Measurements from ENCODE around the gene CARD18.

The CARD18 gene, protein sequence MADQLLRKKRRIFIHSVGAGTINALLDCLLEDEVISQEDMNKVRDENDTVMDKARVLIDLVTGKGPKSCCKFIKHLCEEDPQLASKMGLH

DNA sequence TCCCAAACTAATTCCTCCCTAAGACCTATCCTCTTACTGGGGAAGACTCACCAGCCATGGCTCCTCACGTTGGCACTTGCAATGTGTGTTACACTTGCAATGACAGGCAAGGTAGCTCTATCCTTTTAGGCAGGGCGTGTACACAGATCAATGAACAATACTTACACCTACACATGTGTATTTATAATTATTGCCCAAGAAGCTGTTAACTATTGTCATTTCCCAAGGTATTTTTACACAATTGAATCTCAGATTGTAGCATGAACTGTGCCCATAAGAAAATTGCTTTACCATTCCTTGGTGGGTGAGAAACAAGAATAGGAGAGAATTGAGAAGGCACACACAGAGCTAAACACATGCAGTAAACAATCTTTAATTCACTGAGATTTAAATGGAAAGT, at the start of gene CARD18:
Gene CARD18, minus strand, starts transcription at position 101 of the 400 bp plus-strand sequence. Its CDS starts 43 bp downstream, at position 58.
- no peak for DNase-seq

DNA sequence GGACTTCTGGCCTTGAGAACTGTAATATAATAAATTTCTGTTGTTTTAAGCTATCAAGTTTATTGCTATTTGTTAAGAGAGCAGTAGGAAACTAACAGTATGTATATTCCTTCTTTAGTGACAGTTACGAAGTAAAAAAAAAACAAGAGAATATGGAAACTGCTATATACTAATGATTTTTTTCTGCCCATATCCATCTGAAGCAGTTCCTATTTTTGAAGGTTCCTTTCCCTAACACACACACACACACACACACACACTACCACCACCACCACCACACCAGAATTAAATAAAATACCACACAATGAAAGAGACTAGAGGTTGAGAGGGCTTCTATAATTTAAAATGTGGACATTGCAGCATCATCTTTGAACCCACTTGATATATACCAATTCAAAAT, 44.4 kb upstream of the CARD18 start:
- no peak for DNase-seq

DNA sequence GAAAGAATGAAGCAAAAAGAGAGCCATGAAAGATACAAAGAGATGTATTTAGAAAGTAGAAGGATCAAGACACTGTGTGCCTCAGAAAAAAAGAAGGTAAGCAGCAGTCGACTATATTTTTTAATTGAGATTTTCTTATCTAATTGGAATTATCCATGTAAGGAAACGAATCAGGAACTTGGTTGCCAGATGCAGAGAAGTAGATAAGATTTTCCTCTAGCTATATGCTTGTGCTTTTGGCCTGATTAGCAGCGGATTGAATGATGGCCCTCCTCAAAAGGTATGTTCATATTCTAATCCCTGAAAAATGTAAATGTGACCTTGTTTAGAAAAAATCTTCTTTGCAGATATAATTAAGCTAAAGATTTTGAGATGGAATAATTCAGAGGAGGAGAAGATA, 43.9 kb upstream of the CARD18 start:
- DNase-seq = no peak

DNA sequence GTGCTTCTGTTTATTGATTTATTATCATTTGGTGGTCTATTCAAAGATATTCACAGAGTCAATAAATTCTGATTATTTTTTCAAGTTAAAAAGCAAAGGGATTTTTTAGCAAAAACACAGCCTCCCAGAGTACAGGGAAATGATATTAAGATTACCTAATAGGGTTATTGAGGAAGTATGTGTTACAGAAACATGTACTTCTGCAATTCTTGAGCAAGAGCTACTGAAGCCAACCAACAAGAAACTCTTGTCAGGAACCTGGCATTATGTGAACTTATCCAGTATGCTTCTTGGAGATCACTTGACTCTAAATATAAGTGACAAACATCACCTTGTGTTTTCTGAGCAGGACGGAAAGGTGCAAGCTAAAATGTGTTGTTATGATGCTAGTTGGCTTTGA, 42.0 kb upstream of the CARD18 start:
- no peak for DNase-seq

DNA sequence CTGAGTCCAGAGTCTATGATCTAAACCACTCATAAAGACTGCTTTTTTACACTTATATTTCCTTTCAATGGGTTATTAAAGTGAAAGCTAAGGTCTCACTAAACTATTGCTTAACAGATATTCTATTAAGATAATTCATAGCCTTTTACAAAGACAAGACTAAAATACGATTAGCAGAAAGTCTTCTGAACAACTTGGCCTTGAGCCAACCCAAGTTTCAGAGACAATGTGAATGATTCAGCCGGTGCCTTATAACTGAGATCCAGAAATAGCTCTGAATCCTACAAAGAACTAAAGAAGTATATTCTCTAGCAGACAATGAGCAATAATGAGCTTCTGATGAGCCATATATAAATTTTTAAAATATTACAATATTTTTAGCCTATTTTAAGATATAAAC, 41.5 kb upstream of the CARD18 start:
- peak; percentile 10 for DNase-seq

DNA sequence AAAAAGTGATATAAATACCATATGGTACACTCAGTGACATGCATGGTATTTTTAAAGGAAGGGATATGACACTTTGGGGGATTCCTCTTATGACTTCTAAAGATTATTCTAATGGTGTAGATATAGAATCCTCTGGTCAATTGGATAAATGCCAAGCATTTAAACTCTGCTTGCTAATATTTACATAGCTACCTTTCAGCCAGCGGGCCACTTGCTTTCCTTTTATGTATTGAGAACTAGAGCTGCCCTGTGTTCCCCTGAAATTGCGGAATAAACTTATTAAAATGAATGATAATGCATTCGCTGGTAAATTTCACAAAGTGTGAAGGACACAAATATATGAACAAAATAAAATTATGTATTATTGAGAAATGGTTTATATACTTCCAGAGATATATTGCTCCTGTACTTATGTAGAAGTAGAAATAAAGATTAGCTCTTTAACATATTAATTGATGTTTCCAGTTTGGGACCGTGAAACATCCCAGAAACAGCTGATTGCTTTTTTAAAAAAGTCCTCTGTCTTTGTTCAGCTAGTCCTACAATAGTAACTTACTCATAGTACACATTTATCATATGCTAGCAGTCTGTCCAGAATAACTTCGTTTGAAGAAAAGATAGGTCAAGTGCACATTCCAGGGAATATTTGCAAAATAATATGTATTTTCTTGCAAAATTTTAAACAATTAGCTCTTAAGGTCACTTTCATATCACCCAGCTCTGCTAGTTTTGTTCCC, 40.1 kb upstream of the CARD18 start:
- peak; percentile 70 for DNase-seq

DNA sequence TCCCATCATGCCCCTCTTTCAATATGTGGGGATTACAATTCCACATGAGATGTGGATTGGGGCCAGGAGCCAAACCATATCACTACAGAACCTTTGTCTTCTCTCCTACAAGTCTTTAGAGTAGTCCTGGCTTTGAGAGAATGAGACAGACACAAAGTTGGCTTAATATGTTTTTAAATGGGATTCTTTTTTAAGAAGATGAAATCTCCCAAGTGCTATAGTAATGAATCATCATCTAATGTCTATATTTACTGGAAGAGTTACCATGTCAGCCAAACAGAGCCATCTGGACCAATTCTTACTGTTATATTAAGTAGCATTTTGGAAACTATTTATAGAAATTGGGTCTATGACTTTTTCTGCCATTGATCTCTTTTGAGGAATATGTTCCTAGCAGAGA, 38.1 kb upstream of the CARD18 start:
- DNase-seq = no peak

DNA sequence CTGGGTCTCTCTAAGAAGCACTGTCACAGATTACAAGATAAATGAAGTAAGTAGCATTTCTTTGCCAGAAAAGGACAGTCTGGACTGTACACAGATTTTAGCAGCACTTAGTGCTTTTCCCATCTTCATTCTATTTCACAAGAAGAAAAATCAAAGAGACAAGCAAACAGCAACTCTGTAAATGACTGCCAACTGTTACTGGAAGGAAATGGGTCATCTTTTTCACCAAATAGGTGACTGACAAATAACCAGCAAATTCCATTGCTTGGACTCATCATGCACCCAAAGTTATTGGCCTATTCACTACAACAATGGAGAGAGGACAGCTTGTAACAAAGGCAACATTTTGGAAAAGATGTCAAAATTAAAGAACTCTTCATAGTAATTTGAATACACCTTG, 28.9 kb upstream of the CARD18 start:
- DNase-seq = no peak

DNA sequence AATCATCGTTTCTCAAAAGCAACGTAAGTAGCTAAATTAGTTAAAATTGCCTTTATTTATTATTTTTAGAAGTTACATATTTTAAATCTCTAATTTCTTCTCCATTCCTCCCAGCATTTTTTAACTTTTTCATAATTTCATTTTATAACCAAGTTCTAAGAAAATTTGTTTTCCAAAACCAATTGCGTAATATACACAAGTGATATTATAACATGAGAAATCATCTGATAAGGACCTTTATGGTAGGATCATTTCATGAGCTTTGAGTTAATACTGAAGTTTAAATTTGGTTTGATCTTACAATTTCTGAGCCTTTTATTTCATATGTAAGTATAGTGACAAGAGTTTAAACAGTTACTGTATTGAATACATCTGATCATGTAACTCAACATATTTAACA, 27.7 kb upstream of the CARD18 start:
- DNase-seq = no peak

DNA sequence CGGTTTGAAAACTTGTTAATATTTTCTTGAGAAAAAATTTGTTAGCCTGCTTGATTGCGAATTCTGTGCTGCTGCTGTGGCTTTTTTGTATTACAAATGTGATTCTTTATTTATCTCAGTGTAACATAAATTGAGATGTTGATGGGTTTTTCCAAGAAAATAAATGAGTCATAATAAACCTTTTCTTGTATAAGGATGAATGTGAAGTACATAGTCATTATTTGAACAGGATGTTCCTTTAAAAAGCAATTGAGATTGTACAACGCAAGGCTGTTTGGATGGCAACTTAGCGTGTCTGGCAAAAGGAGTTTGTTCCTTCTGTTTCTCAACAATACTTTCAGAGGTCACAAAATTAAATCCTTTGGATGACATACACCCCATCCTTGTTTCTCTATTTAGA, 24.6 kb upstream of the CARD18 start:
- no peak for DNase-seq

DNA sequence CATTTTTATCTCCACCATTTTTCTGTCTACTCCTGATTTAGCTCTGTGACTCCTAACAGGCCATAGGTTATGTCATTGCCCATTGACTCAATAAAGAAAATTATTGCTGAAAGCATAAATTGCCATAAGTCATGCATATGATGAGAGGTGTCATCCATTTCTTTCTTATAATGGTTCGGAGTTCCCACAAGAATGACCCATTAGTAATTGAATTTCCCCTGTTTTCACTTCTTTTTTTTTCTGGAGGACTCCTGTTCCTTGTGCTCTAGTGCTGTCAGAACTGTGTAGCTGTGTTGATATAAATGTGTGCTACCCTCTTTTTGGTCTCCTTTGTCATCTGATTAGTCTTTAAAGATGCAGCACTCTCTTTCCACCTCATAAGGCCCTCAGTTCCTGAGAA, 22.9 kb upstream of the CARD18 start:
- DNase-seq = no peak

DNA sequence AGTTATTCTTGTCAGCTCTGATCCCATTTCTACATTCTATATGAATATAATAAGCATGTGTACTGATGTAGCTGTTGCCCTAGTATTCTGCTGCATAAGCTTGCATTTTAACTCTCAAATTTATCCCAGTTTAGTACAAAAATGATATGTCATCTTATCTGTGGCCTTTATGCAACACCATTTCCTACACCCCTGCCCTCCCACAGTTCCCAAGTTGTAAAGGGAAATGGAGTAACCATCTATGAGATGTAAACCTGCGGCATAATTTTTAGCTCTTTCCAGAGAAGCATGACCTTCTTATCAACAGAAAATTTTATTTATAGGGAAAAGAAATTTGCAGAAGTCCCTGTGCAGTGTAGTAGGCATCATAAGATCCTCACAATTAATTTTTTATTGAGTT, 18.9 kb upstream of the CARD18 start:
- DNase-seq = no peak

DNA sequence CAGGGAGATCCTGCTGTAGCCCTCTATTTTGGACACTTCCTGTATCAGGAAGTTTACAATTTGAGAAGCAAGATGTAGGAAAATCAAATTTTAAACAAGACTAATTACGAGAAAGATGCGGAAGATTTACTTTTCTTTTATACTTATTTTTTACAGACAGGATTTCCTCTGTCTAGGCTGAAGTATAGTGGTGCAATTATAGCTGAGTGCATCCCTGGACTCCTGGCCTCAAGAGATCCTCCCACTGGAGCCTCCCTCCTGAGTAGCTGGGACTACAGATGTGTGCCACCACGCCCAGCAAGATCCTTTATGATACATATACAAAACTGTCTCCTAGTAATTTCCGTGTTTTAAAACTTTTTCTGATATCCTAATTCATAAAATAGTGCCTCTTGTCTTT, 17.2 kb upstream of the CARD18 start:
- no peak for DNase-seq

DNA sequence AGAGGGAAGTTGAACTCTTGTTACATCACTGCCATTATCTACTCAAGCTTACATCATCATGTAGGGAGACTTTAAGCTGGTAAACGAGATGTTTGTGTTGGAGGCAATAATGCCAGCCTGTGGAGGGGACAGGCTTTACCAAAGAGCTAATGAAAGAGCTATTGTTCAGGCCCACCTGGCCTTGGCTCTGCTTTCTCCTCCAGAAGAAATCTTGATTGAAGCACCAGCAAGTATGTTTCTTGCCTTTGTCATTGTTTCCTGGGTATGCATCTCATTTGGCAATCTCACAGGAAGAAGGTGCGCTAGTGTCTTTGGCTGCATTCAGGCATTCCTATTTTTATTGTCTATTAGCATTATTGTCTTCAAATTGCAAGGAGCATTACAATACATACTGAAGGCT, 16.7 kb upstream of the CARD18 start:
- no peak for DNase-seq

DNA sequence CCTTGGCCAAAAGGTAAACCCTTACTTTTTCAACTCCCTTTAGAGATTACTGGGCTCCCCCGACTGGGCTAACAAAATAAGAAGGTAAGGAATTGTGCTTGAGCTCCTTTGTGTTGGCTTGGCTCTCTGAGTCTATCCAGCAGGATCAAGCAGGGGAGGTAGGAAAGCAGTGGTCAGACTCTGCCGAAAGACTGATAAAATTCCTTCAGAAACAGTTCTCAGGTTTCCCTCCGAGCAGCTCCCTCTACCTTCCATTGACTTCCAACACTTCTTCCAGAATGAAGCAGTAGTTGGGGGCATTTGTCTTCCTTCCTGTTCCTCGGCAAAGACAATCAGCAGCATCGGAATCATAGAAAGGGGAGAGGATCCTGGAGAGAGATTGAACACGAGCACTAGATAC, 16.1 kb upstream of the CARD18 start:
- DNase-seq = no peak

DNA sequence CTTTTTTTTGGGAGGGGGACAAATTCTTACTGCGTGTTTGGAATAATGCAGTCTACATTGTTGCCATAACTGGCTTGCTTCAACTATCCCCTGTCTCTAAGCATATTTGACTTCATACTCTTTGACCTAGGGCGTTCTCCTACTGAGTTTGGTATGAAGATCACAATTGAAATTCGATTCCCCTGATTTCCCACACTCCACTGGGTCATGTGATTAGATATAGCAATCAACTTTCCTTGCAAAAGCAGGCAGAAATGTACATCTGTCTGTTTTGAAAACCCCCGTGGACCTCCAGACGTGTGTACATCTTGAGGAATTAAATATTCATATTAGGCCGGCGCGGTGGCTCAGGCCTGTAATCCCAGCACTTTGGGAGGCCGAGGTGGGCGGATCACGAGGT, 13.8 kb upstream of the CARD18 start:
- no peak for DNase-seq

DNA sequence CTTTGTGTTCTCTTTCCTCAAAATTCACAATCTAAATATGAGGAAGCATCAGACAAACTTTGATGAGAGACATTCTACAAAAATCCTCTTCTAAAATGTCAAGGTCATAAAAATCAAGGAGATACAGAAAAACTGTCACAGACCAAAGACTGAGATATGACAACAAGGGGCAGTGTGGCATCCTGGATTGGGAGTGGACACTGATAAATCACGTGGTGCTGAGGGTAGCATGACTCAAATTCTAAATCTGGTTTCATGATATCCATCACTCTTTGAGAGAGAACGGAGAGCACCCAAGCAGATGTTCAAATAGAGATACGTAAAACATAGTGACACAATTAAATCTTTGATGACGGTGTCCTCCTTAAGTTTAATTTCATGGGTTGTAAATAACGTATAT, 13.0 kb upstream of the CARD18 start:
- no peak for DNase-seq

DNA sequence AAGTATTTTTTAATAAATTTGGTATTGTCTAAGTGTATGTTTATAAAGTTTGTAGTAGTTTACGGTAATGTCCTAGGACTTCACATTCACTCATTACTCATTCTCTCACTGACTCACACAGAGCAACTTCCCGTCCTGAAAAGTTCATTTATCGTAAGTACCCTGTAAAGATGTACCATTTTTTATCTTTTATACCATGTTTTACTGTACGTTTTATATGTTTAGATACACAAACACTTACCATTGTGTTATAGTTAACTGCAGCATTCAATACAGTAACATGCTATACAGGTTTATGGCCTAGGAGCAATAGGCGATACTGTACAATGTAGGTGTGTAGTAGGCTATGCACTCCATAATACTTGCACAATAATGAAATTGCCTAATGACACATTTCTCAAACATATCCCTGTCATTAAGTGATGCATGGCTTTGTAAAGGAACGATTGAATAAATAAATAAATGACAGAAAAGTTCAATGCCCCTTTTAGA, 12.5 kb upstream of the CARD18 start:
- no peak for DNase-seq

DNA sequence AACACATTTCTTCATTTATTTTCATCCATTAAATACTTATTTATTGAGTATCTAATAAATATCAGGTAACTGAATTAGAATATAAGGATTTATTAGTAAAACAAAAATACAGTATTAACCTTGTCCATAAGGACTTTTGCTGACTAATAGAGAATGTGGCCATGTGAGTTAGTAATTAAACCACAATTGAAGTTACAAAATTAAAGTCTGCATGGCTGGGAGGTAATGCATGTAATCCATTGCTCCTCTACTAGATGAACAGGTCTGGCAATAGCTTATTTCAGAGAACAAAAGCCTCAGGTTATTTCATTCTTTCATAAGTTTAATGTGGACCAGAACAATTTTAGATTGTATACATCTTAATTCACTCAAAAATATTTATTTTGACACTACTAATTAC, 9.9 kb upstream of the CARD18 start:
- no peak for DNase-seq

DNA sequence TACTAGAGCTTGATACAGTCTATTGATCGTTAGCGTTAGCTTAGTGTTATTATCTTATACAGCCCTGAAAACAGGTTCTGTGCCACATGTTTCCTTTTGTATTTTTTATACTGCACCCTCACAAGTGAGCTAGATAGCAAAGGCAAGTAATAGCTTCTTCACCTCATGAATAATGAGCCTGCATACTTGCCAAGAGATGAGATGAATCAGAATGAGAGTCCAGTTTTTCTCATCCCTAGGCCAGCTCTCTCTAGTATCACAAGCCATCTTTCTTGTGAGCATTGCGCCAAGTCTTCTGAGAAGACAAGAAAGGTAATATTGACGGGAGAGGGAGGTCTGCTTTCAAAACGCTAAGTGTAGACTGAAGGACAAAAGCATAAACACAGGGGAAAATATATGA, 8.7 kb upstream of the CARD18 start:
- DNase-seq = no peak

DNA sequence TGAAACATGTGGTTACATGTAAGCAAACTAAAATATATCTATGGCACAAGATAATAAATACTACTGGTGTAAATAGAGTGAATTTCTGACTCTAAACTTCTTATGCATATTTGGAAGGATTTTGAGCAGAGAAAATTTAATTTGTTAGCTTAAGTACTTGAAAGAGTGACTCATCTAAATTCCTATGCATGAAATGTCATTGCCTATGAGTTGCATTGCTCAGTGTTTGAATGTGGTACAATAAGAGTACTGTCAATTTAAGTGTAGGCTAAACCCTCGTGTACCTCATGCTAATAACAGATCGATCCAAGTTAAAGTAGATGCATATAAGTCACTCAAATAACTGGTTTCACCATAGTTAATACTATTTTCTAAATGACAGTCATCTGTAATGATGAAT, 5.3 kb upstream of the CARD18 start:
- DNase-seq = no peak

DNA sequence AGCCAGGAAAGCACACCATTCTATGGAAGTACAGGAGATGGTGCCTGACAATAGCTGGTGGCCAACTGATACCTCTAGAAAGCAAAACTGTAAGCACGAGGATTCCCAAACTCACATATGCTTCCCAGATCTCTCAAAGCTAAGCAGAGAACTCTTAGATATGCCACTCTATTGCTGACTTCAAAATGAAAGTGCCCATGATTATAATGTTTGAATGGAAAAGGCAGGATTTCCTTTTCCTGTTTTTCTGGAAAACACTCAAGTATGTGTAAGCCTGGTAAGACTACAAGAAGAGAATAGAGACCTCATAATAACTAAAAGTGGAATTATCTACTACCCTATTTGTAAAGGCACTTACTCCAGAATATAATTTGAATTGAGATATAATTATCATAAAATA, 2.6 kb upstream of the CARD18 start:
- no peak for DNase-seq

DNA sequence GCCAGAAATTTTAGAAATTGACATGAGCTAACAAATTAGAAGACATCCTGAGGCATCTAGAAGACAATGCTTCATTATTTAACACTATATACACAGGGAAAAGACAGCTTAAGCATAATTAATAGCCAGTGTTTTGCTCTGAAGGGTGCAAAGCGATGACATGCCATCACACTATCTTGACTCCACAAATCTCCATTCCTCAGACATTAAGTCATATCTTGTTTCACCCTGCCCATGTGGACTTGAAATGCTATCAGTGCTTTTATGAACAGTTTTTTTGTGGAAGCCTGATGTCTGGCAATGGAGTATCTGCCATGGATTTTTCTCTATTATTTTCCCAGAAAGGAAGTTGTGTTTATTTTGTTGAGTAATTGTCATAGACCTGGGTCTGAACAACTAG, 2.3 kb downstream of the CARD18 start:
- no peak for DNase-seq

DNA sequence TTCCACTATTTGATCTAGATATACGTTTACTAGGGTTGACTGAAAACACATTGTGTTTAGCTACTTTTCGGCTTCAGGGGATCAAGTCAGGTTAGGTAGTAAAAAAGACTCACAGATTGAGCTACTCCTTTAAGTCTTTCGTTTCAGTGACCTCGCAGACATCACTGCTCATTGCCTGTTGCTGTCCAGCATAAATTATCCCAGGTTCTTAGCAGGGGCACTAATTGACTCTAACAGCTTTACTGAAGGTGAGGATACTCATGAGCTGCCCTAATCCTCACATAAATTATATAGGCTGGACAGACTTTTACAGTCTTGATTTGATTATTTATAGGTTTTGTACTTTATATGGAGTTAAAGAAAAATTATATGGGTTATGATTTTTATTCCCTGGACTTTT, 3.7 kb downstream of the CARD18 start:
- DNase-seq = no peak
